ENCODE results near the gene CSGALNACT2. TPM values are rescaled to one million over a fixed set of nuclear protein-coding genes. Genes with fewer than 3 reads are reported as not detected.
A peak's percentile ranks its signal among the peaks of the same experiment; 100 is the strongest.

CSGALNACT2 gene
- total RNA-seq, 1 donor from 2014 or later: 30.3 TPM

DNA sequence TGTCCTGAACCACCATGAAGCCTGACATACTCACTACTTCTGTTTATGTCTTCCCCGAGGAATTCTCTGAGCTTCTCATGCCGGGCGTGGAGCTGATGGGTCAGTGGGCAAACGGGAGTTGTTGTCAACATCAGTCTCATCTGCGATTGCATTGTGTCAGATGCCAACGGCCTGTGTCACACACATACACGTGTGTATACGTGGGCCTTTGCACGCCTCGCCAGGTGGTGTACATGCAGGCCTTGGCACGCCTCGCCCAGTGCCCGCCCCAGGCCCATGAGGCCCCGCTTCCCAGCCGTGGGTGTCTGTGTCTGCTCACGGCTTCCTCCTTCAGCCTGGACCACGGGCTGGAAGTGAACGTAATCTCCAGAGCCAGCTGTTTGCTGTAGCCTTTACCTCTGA lies 7.5 kb upstream of the CSGALNACT2 start:
- intact Hi-C loops (cut with micrococcal nuclease): loop anchor here (10.0 kb wide), 1 partner anchor 464 kb away; no protein-coding TSS in a partner anchor
- Mint-ChIP-seq H3K4me1 (ENCODE audit: low read depth) (peaks cover 89% of the 10 kb centered on the region), H3K27ac (no peak overlapping the region), H3K27me3 (ENCODE audit: insufficient read depth) (no peaks in the 10 kb centered on the region), H3K9me3 (no peaks in the 10 kb centered on the region), H3K36me3 (ENCODE audit: low read depth) (peaks cover 7% of the 10 kb centered on the region), H3K4me3 (no peak overlapping the region)
- peak; percentile 0 for DNase-seq (ENCODE audit: low spot score)

DNA sequence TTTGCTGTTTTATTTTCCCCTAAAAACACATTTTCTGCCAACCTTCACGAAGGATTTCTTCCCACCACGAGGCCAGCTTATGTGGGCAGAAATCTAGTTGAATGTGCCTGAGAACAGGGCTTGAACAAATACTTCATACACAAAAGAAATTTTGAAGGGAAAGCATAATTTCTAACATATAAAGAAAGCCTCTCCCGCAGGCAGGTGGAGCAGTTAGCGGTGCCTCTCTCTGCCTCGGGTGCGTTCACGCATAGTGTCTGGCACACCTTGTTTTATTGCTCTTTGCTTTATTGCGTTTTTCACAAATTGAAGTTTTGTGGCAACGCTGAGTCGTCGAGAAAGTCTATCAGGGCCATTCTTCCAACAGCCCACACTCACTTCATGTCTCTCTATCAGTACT lies 7.0 kb upstream of the CSGALNACT2 start:
- no peaks in the 10 kb centered on the region for H3K9me3 Mint-ChIP-seq
- intact Hi-C loops (cut with micrococcal nuclease): loop anchor here (10.0 kb wide), 1 partner anchor 464 kb away; no protein-coding TSS in a partner anchor
- H3K27me3 Mint-ChIP-seq (ENCODE audit: insufficient read depth): no peaks in the 10 kb centered on the region
- DNase-seq (ENCODE audit: low spot score): no peak
- H3K4me1 Mint-ChIP-seq (ENCODE audit: low read depth): peaks cover 89% of the 10 kb centered on the region
- peak overlapping the region; percentile 13 for H3K27ac Mint-ChIP-seq
- no peak overlapping the region for H3K4me3 Mint-ChIP-seq
- H3K36me3 Mint-ChIP-seq (ENCODE audit: low read depth): peaks cover 11% of the 10 kb centered on the region

DNA sequence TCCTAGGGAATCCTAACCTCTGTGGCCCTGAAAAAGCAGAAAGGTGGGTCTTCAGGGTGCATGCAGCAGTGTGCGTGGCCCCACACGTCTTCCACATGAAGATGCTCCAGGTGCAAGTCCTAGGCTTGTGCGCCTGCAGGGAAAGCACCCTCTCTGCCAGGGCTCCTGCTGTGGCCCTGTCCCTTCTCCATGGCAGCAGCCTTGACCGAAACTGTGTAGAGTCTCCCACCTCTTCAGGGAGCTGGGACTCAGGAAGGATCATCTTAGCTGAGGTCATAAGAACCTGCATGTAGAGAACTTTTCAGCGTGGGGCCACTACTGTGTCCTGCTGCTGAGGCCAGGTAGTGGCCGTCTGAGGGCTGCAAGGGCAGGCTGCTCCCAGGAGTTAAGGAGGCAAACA lies 6.3 kb upstream of the CSGALNACT2 start:
- DNase-seq (ENCODE audit: low spot score): peak; percentile 0

DNA sequence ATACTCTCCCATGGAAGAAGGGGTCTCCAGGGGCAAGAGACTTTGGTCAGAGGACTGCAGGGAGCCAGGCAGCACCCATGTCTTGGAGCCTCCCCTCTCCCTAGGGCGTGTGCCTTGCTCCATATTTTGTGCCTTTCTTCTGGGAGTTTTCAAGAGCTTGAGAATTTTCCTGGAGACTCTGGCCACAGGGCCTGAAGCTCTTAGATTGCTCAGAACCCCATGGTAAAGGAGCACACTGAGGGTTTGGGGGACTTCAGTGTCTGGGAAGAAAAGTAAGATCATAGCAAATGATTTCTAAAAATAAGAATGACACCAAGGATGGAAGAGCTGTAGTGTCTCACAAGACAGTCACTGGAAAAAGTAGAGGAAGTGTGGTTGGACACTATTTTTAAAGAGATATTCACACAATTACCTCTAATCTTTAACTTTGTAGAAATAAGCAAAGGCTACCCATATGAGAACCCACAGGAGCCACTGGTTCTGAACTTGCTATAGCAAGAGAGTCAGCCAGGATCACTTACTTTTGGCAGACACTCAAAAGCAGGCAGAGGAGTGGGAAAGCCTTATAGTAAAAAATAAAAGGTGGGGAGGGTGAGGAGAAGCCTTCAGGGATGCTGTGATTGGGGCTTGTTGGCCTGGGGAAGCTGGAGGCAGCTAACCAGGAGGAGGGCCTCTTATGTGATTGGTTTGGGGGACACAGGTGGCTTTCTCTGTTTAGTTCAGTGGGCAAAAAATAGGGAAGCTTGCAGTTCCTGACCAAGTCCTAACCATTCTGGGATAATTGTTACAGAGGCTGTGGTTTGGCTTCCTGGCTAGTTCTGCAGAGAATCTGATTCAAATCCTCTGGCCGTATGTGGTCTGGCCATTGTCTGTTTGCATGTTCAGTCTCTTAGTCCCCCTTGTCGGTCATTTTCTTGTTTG lies 5.1 kb upstream of the CSGALNACT2 start:
- Mint-ChIP-seq H3K9me3 (no peaks in the 10 kb centered on the region), H3K4me1 (ENCODE audit: low read depth) (peaks cover 79% of the 10 kb centered on the region), H3K27me3 (ENCODE audit: insufficient read depth) (no peaks in the 10 kb centered on the region), H3K4me3 (no peak overlapping the region), H3K36me3 (ENCODE audit: low read depth) (peaks cover 14% of the 10 kb centered on the region), H3K27ac (peak overlapping the region; percentile 22)
- DNase-seq (ENCODE audit: low spot score): no peak
- intact Hi-C loops (cut with micrococcal nuclease): loop anchor here (10.0 kb wide), 1 partner anchor 462 kb away; no protein-coding TSS in a partner anchor

More for the DNA sequence above, 6.3 kb upstream of the CSGALNACT2 start:
- Mint-ChIP-seq H3K27me3 (ENCODE audit: insufficient read depth) (no peaks in the 10 kb centered on the region), H3K9me3 (no peaks in the 10 kb centered on the region), H3K4me1 (ENCODE audit: low read depth) (peaks cover 89% of the 10 kb centered on the region), H3K36me3 (ENCODE audit: low read depth) (peaks cover 14% of the 10 kb centered on the region), H3K4me3 (no peak overlapping the region), H3K27ac (no peak overlapping the region)
- intact Hi-C loops (cut with micrococcal nuclease): loop anchor here (10.0 kb wide), 1 partner anchor 463 kb away; no protein-coding TSS in a partner anchor

DNA sequence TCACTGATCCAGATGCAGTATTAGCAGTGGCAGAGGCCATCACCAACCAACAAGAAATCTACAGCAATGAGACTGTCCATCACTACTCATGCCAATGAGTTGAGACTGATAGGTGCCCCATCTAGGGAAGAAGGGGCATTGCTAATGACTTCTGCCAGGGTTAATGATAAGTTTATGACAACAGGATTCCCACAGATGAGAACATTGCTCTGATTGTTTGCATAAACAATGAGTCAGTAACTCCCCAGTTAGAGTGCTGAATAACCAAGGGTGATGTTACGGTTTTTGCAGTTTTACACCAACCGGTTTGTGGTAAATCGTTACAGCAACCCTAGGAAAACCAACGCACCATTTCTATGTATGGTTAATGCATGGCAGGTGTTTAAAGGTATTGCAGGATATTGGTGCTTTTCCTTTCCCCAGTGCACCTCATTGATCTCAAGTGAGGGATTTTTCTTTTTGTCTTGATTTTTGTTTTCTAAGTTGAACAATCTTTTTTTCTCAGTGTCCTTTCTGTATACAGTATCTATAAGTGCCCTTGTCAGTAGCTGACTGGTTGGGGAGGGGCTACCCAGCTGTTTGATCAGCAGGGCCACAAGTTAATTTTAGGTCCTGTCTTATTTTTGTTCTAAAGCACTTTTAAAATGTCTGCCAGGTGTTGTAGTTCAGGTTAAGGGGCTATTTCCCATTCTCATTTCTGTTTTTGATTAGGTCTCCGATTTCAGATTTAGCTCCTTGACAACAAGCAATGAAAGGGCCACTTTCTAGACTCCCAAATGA lies 3.9 kb upstream of the CSGALNACT2 start:
- no peak overlapping the region for H3K27ac Mint-ChIP-seq
- intact Hi-C loops (cut with micrococcal nuclease): loop anchor here (10.0 kb wide), 1 partner anchor 460 kb away; no protein-coding TSS in a partner anchor
- no peak for DNase-seq (ENCODE audit: low spot score)
- H3K27me3 Mint-ChIP-seq (ENCODE audit: insufficient read depth): peaks cover 2% of the 10 kb centered on the region
- no peaks in the 10 kb centered on the region for H3K9me3 Mint-ChIP-seq
- H3K4me1 Mint-ChIP-seq (ENCODE audit: low read depth): peaks cover 74% of the 10 kb centered on the region
- H3K4me3 Mint-ChIP-seq: no peak overlapping the region
- H3K36me3 Mint-ChIP-seq (ENCODE audit: low read depth): peaks cover 21% of the 10 kb centered on the region

DNA sequence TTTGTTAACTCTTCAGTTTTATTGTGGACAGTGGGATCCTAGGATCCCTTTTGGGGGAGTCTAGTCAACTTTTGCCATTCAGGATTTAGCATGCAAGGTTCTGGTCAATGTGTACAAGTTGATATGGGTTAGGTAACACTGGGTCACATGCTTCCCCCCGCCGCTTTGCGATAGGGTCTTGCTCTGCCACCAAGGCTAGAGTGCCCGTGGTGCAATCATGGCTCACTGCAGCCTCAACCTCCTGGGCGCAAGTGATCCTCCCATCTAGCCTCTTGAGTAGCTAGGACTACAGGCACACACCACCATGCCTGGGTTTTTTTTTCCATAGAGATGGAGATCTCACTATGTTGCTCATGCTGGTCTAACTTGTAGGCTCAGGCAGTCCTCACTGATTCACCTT lies 3.2 kb upstream of the CSGALNACT2 start:
- peaks cover 2% of the 10 kb centered on the region for H3K27me3 Mint-ChIP-seq (ENCODE audit: insufficient read depth)
- H3K4me3 Mint-ChIP-seq: peak overlapping the region; percentile 87
- intact Hi-C loops (cut with micrococcal nuclease): loop anchor here (5.0 to 10.0 kb wide), 3 partner anchors 227 to 583 kb away; no protein-coding TSS in a partner anchor
- H3K9me3 Mint-ChIP-seq: no peaks in the 10 kb centered on the region
- peaks cover 72% of the 10 kb centered on the region for H3K4me1 Mint-ChIP-seq (ENCODE audit: low read depth)
- H3K36me3 Mint-ChIP-seq (ENCODE audit: low read depth): peaks cover 22% of the 10 kb centered on the region
- no peak for DNase-seq (ENCODE audit: low spot score)
- no peak overlapping the region for H3K27ac Mint-ChIP-seq

DNA sequence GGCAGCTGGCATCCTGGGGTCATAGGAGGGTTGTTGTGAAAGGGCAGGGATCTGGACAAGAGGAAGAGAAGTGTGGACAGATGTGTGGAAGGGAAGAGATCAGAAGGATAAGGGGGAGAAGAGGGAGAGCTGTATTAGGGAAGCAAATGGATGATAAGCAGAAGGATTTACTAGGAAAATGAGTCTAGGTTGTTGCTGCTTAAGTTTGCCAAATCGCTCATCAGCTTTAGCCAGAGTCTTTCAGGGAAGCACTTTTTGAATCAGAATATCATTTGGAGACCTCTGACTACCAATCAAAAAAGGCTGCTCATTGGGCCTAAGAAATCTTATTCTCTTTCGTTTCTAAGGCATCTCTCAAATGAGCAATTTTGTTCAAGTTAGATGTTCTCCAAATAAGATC lies 2.6 kb upstream of the CSGALNACT2 start:
- peaks cover 71% of the 10 kb centered on the region for H3K4me1 Mint-ChIP-seq (ENCODE audit: low read depth)
- DNase-seq (ENCODE audit: low spot score): no peak
- H3K9me3 Mint-ChIP-seq: no peaks in the 10 kb centered on the region
- H3K27me3 Mint-ChIP-seq (ENCODE audit: insufficient read depth): peaks cover 2% of the 10 kb centered on the region
- H3K4me3 Mint-ChIP-seq: peak overlapping the region; percentile 87
- intact Hi-C loops (cut with micrococcal nuclease): loop anchor here (5.0 to 10.0 kb wide), 3 partner anchors 227 to 583 kb away; no protein-coding TSS in a partner anchor
- H3K27ac Mint-ChIP-seq: peak overlapping the region; percentile 54
- peaks cover 24% of the 10 kb centered on the region for H3K36me3 Mint-ChIP-seq (ENCODE audit: low read depth)

DNA sequence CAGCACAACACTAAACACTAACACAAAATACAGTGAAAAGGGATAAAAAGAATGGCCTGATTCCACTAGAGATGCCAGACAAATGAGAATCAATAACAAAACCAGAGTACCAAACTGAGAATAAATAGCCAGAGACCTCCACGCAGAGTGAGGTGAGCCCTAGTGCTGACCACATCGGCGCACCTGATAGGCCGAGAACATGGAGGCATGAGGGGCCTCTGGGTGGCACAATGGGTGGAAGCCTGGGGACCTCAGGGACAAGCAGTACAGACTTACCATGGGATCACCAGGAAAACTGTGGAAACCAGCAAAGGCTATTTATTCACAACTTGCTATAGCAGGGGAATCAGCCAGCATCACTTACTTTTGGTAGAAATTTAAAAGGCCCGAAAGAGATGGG lies 1.8 kb upstream of the CSGALNACT2 start:
- Mint-ChIP-seq H3K9me3 (no peaks in the 10 kb centered on the region), H3K4me3 (peak overlapping the region; percentile 87), H3K36me3 (ENCODE audit: low read depth) (peaks cover 27% of the 10 kb centered on the region), H3K27ac (no peak overlapping the region), H3K4me1 (ENCODE audit: low read depth) (peaks cover 68% of the 10 kb centered on the region), H3K27me3 (ENCODE audit: insufficient read depth) (peaks cover 2% of the 10 kb centered on the region)
- no peak for DNase-seq (ENCODE audit: low spot score)
- intact Hi-C loops (cut with micrococcal nuclease): loop anchor here (5.0 to 10.0 kb wide), 3 partner anchors 226 to 584 kb away; no protein-coding TSS in a partner anchor

DNA sequence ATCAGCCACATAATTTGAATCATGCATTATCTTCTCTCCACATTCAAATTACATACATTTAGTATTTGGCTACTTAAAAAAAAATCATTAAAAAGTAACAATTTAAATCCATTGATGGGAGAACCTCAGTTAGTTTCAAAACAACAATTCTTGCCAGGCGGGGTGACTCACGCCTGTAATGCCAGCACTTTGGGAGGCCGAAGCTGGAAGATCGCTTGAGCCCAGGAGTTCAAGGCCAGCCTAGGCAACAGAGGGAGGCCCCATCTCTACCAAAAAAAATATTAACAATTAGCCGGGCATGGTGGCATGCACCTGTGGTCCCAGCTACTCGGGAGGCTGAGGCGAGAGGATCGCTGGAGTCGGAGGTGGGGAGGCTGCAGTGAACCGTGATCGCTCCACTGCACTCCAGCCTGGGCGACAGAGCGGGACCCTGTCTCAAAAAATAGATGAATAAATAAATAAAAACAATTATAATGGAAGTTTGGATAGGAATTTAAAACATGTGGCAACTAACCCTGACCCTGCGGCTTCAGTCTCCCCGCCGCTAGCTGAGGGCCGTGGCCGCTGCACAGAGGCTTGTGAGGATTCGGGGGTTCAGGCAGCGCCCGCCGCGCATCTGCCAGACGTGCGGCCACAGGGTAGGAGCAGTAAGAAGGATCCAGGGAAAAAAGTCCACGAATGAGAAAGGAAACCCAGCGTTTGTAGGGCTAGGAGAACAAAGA lies 1.1 kb upstream of the CSGALNACT2 start:
- H3K27me3 Mint-ChIP-seq (ENCODE audit: insufficient read depth): peaks cover 2% of the 10 kb centered on the region
- intact Hi-C loops (cut with micrococcal nuclease): loop anchor here (5.0 to 10.0 kb wide), 3 partner anchors 225 to 585 kb away; no protein-coding TSS in a partner anchor
- peak overlapping the region; percentile 87 for H3K4me3 Mint-ChIP-seq
- peaks cover 27% of the 10 kb centered on the region for H3K36me3 Mint-ChIP-seq (ENCODE audit: low read depth)
- peaks cover 67% of the 10 kb centered on the region for H3K4me1 Mint-ChIP-seq (ENCODE audit: low read depth)
- no peaks in the 10 kb centered on the region for H3K9me3 Mint-ChIP-seq
- DNase-seq (ENCODE audit: low spot score): no peak
- peak overlapping the region; percentile 96 for H3K27ac Mint-ChIP-seq

DNA sequence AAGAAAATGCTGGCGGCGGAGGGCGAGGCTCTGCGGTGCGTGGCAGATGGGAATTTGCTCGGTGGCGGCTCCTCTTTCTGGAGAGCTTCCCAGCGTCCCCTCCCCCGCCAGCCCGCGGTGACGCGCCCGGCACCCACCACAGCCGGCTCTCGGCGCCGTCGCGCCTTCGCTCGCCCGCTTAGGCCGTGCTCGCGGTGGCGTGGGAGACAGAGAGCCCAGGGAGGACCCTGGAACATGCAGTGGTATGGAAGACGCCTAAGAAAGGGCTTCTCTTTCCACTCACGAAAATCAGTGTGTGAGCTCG lies 576 bp upstream of the CSGALNACT2 start:
- Mint-ChIP-seq H3K4me3 (peak overlapping the region; percentile 87), H3K36me3 (ENCODE audit: low read depth) (peaks cover 27% of the 10 kb centered on the region), H3K4me1 (ENCODE audit: low read depth) (peaks cover 71% of the 10 kb centered on the region), H3K27me3 (ENCODE audit: insufficient read depth) (peaks cover 2% of the 10 kb centered on the region), H3K9me3 (no peaks in the 10 kb centered on the region), H3K27ac (peak overlapping the region; percentile 96)
- DNase-seq (ENCODE audit: low spot score): no peak
- intact Hi-C loops (cut with micrococcal nuclease): loop anchor here (1.0 to 10.0 kb wide), 7 partner anchors 8 to 585 kb away; no protein-coding TSS in a partner anchor

DNA sequence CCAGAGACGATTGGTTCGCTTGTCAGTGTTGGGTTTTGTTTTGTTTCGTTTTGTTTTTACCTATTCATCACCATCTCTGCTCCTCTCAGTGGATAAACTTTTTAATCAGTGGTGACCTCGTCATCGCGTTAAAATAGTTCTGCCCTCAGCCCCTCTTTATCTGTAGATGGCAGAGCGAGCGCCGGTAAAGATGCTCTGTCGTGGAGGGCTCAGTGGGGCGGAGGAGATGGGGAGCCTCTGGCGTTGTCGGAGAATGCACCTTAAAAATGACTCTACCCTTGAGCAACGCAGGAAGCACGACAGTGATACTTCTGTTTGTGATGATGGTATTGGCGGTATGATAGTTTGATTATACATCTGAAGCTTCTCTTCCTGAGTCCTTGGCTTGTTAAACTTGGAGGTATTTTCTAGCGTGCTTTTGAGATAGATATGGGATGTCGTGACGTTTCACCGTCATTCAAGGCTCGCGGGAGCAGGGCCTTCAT lies 554 bp downstream of the CSGALNACT2 start:
- H3K9me3 Mint-ChIP-seq: no peaks in the 10 kb centered on the region
- peaks cover 74% of the 10 kb centered on the region for H3K4me1 Mint-ChIP-seq (ENCODE audit: low read depth)
- intact Hi-C loops (cut with micrococcal nuclease): loop anchor here (1.0 to 10.0 kb wide), 7 partner anchors 9 to 586 kb away; no protein-coding TSS in a partner anchor
- peak overlapping the region; percentile 98 for H3K27ac Mint-ChIP-seq
- H3K4me3 Mint-ChIP-seq: peak overlapping the region; percentile 98
- peaks cover 2% of the 10 kb centered on the region for H3K27me3 Mint-ChIP-seq (ENCODE audit: insufficient read depth)
- H3K36me3 Mint-ChIP-seq (ENCODE audit: low read depth): peaks cover 24% of the 10 kb centered on the region
- DNase-seq (ENCODE audit: low spot score): peak; percentile 60

DNA sequence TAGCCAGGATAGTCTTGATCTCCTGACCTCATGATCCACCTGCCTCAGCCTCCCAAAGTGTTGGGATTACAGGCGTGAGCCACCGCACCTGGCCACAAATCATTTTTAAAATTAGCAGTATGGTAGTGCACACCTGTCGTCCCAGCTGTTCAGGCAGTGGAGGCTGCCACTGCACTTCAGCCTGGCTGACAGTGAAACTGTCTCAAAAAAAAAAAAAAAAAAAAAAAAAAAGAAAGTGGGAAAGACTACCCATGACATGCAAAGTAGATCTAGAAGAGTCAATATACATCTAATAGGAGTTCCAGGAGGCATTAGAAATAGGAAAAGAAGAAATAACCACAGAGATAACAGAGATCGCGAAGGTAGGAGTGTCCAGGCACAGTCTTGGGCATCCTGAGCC lies 3.2 kb downstream of the CSGALNACT2 start:
- Mint-ChIP-seq H3K27ac (peak overlapping the region; percentile 11), H3K4me1 (ENCODE audit: low read depth) (peaks cover 72% of the 10 kb centered on the region), H3K4me3 (no peak overlapping the region), H3K27me3 (ENCODE audit: insufficient read depth) (peaks cover 2% of the 10 kb centered on the region), H3K36me3 (ENCODE audit: low read depth) (peaks cover 29% of the 10 kb centered on the region), H3K9me3 (no peaks in the 10 kb centered on the region)
- intact Hi-C loops (cut with micrococcal nuclease): loop anchor here (2.0 to 5.0 kb wide), 2 partner anchors 37 to 359 kb away; partner anchors contain the start of gene BMS1
- no peak for DNase-seq (ENCODE audit: low spot score)
